Measurements from ENCODE around the gene POLR1E.
"Not testable (repeated sequence)": the region's sequence is repeated elsewhere in the genome, so short reads cannot be mapped to it uniquely, and the experiment has no call there.

Gene POLR1E

DNA sequence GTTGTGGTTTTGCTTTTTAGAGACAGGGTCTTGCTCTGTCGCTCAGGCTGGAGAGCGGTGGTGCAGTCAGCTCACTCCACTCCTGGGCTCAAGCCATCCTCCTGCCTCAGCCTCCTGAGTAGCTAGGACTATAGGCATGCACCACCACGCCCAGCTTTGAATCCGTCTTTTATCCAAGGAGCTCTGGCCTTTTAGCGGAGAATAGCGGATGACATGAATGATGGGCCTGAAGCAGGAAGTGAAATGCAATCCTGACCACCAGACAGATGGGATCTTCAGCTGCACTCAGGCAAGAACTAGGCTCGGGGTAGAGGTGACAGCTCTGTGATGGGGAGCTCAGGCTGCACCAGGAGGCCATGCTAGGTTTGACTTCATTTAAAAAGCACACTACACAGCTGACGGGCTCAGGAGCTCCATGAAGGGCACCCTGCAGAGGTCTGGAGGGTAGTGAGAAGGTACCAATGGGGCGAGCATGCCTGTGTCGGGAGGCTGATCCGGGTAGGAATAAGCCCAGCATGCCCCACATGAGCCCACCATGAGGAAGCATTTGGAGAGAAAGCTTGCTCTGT lies 21.9 kb downstream of the POLR1E start:
- DNase-seq: no peak

- no peak for DNase-seq
Measured at GRCh38 chr9:37508135-37508833, 22.5 kb downstream of the POLR1E start.

DNA sequence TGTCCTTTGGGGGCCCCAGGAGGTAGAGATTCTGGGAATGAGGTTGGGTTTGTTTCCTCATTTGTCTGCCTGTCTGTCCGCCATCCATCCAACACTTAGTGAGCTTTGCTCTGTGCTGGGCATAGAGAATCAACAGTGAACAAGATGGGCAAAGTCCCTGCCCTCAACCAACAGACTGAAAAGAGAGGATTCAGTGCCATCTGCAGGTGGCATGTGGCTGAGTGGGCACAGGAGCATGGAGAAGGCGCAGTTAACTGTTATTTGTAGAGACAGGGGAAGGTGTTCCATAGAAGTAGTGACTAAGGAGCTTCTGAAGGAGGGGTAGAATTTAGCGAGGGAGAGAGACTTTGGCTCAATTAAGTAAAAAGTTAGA lies 23.1 kb downstream of the POLR1E start:
- DNase-seq: no peak

GRCh38 chr9:37509536-37509935 lies 23.8 kb downstream of the POLR1E start:
- no peak for DNase-seq

- not testable (repeated sequence) for DNase-seq
Measured at GRCh38 chr9:37510053-37510452, 24.3 kb downstream of the POLR1E start.

- DNase-seq: peak; percentile 40
Measured at GRCh38 chr9:37511016-37512010, 25.6 kb downstream of the POLR1E start.

DNA sequence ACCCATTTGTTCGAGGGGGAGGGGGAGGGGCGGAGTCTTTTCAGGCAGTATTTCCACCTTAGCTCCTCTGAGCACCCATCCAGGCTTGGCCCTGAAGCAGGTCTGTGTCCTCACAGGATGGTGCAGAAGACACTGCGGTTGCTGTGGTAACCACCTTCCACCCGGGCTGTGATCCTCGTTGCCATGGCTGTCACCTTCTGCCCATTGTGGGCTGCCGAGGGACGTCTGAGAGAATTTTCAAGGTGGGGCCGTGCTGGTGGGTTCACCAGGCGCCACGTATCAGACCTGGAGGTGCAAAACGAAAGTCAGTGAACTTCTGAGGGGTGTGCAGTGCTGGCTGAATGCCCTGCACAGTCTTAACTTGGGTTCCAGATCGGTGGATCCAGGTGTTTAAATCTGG lies 26.7 kb downstream of the POLR1E start:
- DNase-seq: no peak

GRCh38 chr9:37514415-37514814 lies 28.7 kb downstream of the POLR1E start:
- not testable (repeated sequence) for DNase-seq

GRCh38 chr9:37514999-37515398 lies 29.3 kb downstream of the POLR1E start:
- no peak for DNase-seq

DNA sequence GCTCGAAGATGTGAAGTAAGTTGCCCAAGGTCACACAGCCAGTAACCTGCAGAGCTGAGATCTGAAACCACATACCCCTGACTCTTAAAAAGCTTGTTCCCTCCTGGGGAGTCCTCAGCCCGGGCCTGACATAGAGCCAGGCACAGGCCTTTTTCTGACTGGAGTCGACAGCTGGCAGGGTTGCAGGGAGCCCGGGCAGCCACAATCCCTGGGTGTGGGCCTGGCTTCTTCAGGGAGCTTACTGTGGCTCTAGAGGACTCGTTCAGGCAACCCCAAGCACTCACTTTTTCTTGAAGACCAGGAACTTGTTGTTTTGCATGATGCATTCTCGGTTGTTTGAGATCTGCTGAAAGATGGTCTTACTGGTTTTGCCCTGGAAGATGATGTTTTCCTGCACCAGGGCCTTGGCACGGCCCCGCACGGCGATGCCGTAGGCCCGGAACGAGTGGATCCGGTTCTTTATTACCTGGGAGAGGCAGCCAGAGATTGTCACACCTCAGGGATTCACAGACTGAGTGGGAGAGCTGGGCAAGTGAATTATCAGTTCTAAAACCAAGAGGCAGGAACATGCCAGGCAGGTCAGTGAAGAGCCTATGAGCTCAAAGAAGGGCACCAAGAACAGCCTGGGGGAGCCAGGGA lies 30.0 kb downstream of the POLR1E start:
- no peak for DNase-seq

DNA sequence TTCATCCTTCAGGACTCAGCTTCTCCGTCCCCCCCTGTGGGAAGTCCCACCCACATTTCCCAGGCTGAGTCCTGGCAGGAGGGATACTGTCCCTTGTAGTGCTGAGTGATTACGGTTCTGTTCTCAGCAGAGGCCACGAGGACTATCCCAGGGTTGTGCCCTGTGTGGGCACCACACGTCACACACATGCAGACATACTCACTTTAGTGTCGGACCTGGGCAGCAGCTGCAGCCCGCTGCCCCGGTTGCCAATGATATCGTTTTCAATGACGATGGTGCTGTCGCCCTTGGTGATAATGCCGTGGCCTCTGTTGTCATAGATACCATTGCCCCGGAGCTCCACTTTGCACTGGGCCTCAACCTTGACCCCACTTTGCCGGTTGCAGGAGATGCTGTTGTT lies 32.2 kb downstream of the POLR1E start:
- no peak for DNase-seq

DNA sequence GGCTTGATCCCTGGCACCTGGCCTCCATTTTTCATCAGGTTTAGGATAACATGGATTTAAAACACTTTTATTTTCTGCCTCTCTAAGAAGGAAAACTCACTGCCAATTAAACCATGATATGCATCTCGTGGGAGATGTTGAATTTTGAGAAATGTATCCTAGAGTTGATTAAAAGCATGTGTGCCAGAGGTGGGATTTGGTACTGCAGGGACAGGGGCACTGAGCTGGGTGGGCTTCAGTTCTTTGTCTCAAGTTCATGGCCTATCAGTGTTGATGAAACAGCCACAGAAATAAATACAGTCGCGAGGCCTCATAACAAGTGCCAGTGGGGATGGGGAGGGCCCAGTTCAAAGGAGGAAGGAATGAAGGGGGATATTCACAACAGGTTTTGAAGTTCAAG lies 34.9 kb downstream of the POLR1E start:
- DNase-seq: no peak

GRCh38 chr9:37521111-37521510 lies 35.4 kb downstream of the POLR1E start:
- DNase-seq: no peak

DNA sequence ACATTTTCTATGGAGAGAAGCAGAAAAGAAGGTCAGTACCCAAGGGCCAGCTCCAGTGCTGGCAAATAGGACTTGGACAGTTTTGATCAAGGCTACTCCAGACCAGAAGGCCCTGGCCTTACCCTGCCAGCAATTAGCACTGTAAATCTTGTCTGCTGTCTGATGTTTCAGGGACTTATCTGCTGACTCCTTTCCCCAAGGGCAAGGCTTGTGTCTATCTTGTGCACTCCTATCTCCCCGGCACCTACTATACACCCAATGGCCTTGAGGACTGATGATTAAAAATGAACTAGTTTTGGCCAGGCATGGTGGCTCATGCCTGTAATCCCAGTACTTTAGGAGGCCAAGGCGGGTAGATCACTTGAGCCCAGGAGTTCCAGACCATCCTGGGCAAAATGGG lies 37.2 kb downstream of the POLR1E start:
- DNase-seq: no peak

GRCh38 chr9:37523916-37524315 lies 38.2 kb downstream of the POLR1E start:
- no peak for DNase-seq

GRCh38 chr9:37528652-37529471 lies 43.1 kb downstream of the POLR1E start:
- no peak for DNase-seq

GRCh38 chr9:37531699-37532098 lies 46.0 kb downstream of the POLR1E start:
- DNase-seq: no peak

DNA sequence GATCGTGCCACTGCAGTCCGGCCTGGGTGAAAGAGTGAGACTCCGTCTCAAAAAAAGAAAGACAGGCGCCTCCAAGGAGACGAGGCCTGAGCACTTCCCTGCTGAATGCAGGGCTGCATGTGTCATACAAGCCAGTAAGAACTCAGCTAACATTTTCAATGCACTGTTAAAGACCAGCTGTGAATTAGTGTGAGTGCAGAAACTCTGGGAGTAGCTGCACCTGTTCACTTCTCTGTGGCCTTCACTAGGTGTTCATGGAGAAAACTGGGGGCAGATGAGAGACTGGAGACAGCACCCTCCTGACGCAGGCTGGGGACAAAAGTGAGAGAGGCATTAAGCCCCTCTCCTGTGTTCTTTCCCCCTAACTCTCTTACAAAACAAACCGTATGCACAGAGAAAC lies 48.7 kb downstream of the POLR1E start:
- DNase-seq: no peak

- no peak for DNase-seq
Measured at GRCh38 chr9:37534901-37535300, 49.2 kb downstream of the POLR1E start.

DNA sequence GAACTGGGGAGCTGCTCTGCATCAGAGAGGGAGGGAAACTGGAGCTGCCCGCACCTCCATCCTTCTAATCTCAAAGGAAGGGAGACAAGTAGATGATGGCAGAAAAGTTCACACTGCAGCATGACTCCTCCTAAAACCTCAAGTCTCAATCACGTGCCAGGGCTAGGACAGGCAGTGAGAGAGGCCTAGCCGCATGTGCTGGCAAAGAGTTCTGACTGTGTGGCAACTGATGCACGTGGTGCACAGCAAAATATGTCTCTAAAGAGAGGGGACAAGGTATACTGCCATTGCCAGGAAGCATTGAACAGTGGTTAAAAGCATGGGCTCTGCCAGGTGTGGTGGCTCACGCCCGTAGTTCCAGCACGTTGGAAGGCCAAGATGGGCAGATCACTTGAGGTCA lies 52.4 kb downstream of the POLR1E start:
- no peak for DNase-seq

GRCh38 chr9:37539634-37540033 lies 53.9 kb downstream of the POLR1E start:
- no peak for DNase-seq

GRCh38 chr9:37540634-37541033 lies 54.9 kb downstream of the POLR1E start:
- DNase-seq: no peak

Data from 8988T (cell line).